ENCODE measurements around the gene SERPINA5.

Gene SERPINA5

DNA sequence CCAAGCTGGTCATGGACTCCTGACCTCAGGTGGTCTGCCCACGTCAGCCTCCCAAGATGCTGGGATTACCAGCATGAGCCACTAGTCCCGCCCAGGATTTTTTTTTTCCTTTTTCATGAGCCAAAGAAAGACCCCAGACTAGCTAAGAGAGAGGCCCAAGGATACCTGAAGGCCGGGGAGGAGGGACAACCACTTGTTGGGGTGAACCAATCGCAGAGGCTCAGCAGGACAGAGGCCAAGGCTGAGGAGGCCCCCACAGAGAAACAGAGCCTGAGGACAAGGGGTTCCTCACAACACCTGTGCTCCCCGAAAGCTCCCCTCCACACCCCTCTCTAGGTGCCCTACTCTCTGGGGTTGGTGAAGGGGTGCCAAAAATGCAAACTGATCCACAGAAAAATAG lies 30.0 kb downstream of the SERPINA5 start:
- no peak for DNase-seq

GRCh38 chr14:94612174-94612573 lies 30.9 kb downstream of the SERPINA5 start, which contains the start of gene SERPINA3:
Gene SERPINA3, plus strand, starts transcription at chr14:94612391. Its CDS starts 2,051 bp downstream, at chr14:94614442.
- no peak for DNase-seq

GRCh38 chr14:94612580-94613554 lies 31.6 kb downstream of the SERPINA5 start:
- DNase-seq = no peak

GRCh38 chr14:94613720-94614644 lies 32.8 kb downstream of the SERPINA5 start:
- DNase-seq = no peak

DNA sequence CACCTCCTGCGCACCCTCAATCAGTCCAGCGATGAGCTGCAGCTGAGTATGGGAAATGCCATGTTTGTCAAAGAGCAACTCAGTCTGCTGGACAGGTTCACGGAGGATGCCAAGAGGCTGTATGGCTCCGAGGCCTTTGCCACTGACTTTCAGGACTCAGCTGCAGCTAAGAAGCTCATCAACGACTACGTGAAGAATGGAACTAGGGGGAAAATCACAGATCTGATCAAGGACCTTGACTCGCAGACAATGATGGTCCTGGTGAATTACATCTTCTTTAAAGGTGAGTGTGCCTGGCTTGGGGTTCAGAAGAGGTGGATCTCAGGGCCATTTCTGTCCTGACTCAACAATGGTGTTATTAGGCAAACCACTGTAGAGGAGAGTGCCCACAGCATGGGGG lies 33.6 kb downstream of the SERPINA5 start:
- DNase-seq = no peak

GRCh38 chr14:94615254-94615653 lies 34.0 kb downstream of the SERPINA5 start:
- DNase-seq = no peak

GRCh38 chr14:94615823-94616570 lies 34.8 kb downstream of the SERPINA5 start:
- DNase-seq = no peak

- no peak for DNase-seq
Observed at GRCh38 chr14:94617366-94617941, 36.2 kb downstream of the SERPINA5 start.

GRCh38 chr14:94617988-94618822 lies 37.0 kb downstream of the SERPINA5 start:
- no peak for DNase-seq

DNA sequence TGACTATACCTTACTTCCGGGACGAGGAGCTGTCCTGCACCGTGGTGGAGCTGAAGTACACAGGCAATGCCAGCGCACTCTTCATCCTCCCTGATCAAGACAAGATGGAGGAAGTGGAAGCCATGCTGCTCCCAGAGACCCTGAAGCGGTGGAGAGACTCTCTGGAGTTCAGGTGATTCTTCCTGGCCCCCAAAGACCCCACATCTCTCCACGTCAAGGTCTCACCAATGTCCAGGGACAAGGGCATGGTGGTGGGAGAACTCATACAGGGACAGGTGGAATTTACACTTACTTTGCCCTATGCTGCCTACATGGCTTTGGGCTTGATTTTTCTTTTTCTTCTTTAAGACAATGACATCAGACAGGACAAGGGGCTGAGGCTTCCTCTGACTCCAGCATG lies 38.1 kb downstream of the SERPINA5 start:
- no peak for DNase-seq

- no peak for DNase-seq
Observed at GRCh38 chr14:94620597-94620996, 39.4 kb downstream of the SERPINA5 start.

DNA sequence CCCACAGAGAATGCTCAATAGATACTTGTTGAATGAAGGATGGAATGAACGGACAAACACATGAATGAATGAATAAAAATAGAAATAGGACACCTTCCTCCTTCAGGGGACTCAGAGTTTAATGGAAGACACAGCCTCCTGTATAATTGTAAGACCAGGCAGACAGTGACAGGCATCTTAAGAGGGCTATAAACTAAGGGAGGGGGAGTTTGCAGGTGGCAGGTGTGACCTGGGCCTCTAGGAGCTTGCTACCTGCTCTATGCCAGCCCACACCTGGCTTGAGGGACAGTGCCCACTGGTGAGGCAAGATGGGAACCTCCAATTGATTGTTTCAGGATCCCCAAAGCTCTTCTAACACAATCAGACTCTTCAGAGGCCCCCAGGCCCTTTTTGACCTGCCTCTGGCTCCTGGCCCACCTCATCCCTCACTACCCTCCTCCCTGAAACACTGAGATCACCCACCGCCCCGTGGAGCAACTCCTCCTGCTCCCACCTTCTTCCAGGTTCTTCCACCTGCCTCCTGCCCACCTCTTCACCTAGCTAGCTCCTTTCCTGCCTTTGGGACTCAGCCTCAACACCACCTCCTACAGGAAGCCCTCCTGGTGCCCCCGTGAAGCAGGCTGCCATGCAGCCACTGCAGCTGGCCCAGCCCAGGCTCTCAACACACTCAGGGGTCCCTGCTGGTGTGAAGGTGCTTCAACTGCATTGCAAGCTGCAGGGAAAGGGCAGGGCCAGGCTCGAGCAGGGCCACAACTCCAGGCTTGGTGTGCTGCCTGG lies 40.3 kb downstream of the SERPINA5 start:
- no peak for DNase-seq

DNA sequence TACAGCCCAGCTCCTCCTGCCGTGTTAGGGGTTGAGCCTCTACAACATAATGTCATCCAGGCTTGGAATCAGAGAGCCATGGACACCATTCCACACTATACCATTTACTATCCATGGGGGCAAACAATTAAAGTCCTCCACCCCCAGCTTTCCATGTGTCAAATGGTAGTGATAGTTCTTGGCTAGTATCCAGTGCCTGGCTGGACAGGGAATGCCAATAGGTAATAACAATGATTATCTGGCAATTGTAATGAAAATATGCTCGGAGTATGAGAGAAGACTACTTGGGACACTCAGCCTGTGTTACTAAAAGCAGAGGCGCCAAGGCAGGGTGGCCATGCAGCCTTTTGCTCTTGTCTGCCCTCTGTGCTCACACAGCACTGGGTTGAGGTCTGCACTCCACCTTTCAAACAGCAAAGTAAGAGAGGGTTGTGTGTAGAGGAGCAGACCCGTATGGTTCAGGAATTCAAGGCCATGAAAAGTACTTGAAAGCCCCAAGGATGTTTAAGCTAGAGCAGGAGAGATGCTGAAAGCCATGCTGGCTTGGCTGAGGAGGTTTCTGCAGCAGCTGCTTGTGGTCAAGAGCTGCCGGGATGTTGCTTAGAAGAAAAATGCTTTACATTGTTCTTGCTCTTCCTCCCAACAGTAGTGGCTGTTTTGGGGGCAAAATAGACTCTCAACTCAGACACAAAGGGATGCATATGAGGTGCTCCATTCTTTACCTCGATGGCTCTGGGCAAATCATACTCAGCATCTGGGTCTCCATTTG lies 41.6 kb downstream of the SERPINA5 start:
- DNase-seq = no peak

DNA sequence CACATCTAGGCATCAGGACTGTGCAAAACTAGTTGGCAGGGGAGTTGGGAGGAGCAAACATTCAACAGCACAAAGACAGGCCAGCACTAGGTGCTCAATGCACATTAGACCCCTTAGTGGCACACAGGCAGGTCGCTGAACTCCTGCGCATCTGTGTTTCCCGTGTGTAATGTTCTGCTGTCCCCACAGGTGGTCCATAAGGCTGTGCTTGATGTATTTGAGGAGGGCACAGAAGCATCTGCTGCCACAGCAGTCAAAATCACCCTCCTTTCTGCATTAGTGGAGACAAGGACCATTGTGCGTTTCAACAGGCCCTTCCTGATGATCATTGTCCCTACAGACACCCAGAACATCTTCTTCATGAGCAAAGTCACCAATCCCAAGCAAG lies 42.2 kb downstream of the SERPINA5 start:
- no peak for DNase-seq

- DNase-seq = no peak
Observed at GRCh38 chr14:94623856-94624499, 42.8 kb downstream of the SERPINA5 start.

GRCh38 chr14:94624537-94625352 lies 43.5 kb downstream of the SERPINA5 start:
- DNase-seq = no peak

- DNase-seq = no peak
Observed at GRCh38 chr14:94625353-94625635, 44.1 kb downstream of the SERPINA5 start.

DNA sequence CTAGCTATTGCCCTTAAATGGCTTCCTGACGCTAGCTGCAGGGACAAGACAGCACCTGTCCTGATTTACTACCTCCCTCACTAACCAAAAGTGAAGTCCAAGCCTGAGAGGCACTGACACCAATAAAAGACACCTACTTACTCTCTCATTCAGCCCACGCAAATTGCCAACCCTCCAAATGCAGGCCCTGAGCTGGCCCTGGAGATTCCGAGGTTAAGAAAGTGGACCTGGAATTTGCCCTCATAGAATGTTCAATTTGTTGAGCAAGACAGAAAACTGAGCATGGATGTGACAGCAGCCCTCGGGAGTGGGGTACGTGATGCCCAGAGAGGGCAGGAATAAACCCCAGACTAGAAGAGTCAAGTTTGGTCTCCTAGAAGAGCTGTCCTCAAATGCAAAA lies 47.4 kb downstream of the SERPINA5 start:
- DNase-seq = no peak

- no peak for DNase-seq
Observed at GRCh38 chr14:94630396-94630795, 49.2 kb downstream of the SERPINA5 start.

Data from OCI-M1 (cell line).